HepG2 (cell line): Measurements from ENCODE around the gene LAMA5. TPM values are rescaled to one million over a fixed set of nuclear protein-coding genes. Genes with fewer than 3 reads are reported as not detected.
A peak's percentile ranks its signal among the peaks of the same experiment; 100 is the strongest.

ENCODE experiments used
- ELF4 ChIP-seq: sonication (generic); formaldehyde crosslinking; IDR thresholded peaks from 2 replicates; pipeline ENCODE4 v1.5.0; 2020; ENCODE audit warnings: missing genetic modification reagents, mild to moderate bottlenecking, moderate library complexity, borderline replicate concordance
- GABPA ChIP-seq, 2 experiments: IDR thresholded peaks; 2 replicates each; pipeline ENCODE4 v1.6.1; 2011 to 2016; ENCODE audit warnings: low read depth in 2 of 2, low read length in 1 of 2, missing biosample characterization in 1 of 2, missing genetic modification characterization in 1 of 2
- HMG20B ChIP-seq: conservative IDR thresholded peaks from 2 replicates; pipeline ENCODE4 v1.6.1; 2016; ENCODE audit warnings: missing genetic modification reagents, missing compliant biosample characterization
- HOXA3 ChIP-seq: sonication (generic); formaldehyde crosslinking; IDR thresholded peaks from 2 replicates; pipeline ENCODE4 v1.5.0; 2020; ENCODE audit warnings: missing genetic modification reagents
- SRSF9 ChIP-seq: fragments of 200-400 bp; formaldehyde crosslinking; IDR thresholded peaks from 2 replicates; pipeline ENCODE4 v1.6.1; 2018; ENCODE audit warnings: borderline replicate concordance, mild to moderate bottlenecking, low read depth, low read length; ENCODE audit not compliant: insufficient read depth, poor library complexity, severe bottlenecking
- TOPORS ChIP-seq: sonication (generic); formaldehyde crosslinking; IDR thresholded peaks from 2 replicates; pipeline ENCODE4 v1.8.0; 2023; ENCODE audit warnings: mild to moderate bottlenecking, missing genetic modification reagents
- ZBTB42 ChIP-seq: sonication (generic); formaldehyde crosslinking; IDR thresholded peaks from 2 replicates; pipeline ENCODE4 v1.5.0; 2020; ENCODE audit warnings: mild to moderate bottlenecking, missing genetic modification reagents
- polyA plus RNA-seq, 8 experiments: library from polyadenylated mRNA; depleted of rRNA in 3 of 8; stranded (reverse) in 7 of 8; unstranded in 1 of 8; fragments of >200 nt; fragmentation: Illumina TruSeq in 4 of 8; extraction: Trizol in 4 of 8; gene quantifications; 2 replicates each; pipeline versions ENCODE4 v1.2.1 to v1.2.3, GENCODE V29; 2011 to 2016; ENCODE audit warnings: low read depth in 4 of 8, missing spikeins in 1 of 8, mixed read lengths in 1 of 8; ENCODE audit not compliant: insufficient read depth in 1 of 8
- total RNA-seq, 5 experiments: library from RNA; depleted of rRNA; stranded (reverse); fragments of >200 nt; fragmentation: Illumina TruSeq; extraction: Trizol; gene quantifications; 2 replicates each; pipeline ENCODE4 v1.2.3, GENCODE V29; 2016; ENCODE audit warnings: low read depth in 1 of 5
- TF ChIP-seq, protein P1 (sequence below), 2 experiments: fragments of 450-650 bp in 1 of 2; sonication (generic) in 1 of 2; formaldehyde crosslinking in 1 of 2; IDR thresholded peaks; 2 replicates each; pipeline versions ENCODE4 v1.6.1 to v1.8.0; 2016 to 2022; ENCODE audit warnings: antibody characterized with exemption in 1 of 2, mild to moderate bottlenecking in 1 of 2, missing genetic modification reagents in 1 of 2
- TF ChIP-seq, protein P2 (sequence below): sonication (generic); formaldehyde crosslinking; IDR thresholded peaks from 2 replicates; pipeline ENCODE4 v1.4.0; 2020; ENCODE audit warnings: mild to moderate bottlenecking, missing genetic modification reagents
- TF ChIP-seq, protein P3 (sequence below): sonication (generic); formaldehyde crosslinking; IDR thresholded peaks from 2 replicates; pipeline ENCODE4 v1.8.0; 2022; ENCODE audit warnings: mild to moderate bottlenecking, missing genetic modification reagents
- TF ChIP-seq, protein P4 (sequence below): sonication (generic); formaldehyde crosslinking; IDR thresholded peaks from 2 replicates; pipeline ENCODE4 v1.4.0; 2020; ENCODE audit warnings: missing genetic modification reagents, borderline replicate concordance

The LAMA5 gene
- total and polyA plus RNA-seq, 2 of the 13 experiments (the other 11 are each of a cell fraction or from before 2014, with no cell fraction given), result 21.0 to 44.7 TPM

DNA sequence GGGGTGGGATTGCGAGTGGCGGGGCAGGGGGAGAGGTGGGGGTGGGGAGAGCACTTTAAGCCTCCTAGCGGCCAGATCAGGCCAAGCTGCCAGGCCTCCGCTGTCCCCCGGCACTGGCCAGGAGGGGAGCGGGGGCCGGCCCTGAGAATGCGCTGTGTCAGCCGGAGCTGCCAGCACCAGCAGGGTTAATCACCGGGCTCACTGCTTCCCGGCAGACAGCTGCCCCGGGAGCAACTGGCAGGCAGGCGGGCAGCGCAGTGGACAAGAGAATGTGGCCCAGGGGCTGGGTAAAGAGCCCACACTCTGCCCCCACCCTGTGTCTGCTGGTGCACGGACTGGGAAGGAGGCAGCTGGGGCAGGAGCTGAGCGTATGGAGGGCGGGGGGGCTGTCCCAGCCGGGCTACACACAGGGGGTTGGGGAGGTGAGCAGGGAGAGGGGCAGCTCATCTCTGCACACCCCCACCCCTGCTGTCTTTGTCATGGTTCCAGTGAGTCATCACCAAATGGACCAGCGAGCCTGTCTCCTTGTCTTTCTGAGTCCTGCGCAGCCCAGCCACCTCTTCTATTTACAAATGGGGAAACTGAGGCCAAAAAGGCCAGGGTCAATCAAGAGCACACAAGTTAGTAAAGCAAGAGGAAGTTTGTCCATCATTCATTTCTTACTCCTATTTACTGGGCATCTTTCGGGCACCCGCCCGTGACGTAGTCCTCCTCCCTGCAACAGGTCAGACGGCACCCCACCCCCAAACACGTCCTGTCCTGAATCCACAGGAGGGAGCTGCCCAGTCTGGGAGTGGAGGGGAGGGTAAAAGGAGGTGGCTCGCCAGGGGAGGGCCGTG lies 2.1 kb upstream of the LAMA5 start (continued):
- TF ChIP-seq, protein P1, sequence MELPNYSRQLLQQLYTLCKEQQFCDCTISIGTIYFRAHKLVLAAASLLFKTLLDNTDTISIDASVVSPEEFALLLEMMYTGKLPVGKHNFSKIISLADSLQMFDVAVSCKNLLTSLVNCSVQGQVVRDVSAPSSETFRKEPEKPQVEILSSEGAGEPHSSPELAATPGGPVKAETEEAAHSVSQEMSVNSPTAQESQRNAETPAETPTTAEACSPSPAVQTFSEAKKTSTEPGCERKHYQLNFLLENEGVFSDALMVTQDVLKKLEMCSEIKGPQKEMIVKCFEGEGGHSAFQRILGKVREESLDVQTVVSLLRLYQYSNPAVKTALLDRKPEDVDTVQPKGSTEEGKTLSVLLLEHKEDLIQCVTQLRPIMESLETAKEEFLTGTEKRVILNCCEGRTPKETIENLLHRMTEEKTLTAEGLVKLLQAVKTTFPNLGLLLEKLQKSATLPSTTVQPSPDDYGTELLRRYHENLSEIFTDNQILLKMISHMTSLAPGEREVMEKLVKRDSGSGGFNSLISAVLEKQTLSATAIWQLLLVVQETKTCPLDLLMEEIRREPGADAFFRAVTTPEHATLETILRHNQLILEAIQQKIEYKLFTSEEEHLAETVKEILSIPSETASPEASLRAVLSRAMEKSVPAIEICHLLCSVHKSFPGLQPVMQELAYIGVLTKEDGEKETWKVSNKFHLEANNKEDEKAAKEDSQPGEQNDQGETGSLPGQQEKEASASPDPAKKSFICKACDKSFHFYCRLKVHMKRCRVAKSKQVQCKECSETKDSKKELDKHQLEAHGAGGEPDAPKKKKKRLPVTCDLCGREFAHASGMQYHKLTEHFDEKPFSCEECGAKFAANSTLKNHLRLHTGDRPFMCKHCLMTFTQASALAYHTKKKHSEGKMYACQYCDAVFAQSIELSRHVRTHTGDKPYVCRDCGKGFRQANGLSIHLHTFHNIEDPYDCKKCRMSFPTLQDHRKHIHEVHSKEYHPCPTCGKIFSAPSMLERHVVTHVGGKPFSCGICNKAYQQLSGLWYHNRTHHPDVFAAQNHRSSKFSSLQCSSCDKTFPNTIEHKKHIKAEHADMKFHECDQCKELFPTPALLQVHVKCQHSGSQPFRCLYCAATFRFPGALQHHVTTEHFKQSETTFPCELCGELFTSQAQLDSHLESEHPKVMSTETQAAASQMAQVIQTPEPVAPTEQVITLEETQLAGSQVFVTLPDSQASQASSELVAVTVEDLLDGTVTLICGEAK (IDR thresholded peaks at IDR 0.05), result no peak
- TF ChIP-seq, protein P1 (CRISPR knock-in tag; IDR thresholded peaks at IDR 0.05), result no peak
- no peak for TF ChIP-seq HMG20B (CRISPR knock-in tag)
- TF ChIP-seq, protein P2, sequence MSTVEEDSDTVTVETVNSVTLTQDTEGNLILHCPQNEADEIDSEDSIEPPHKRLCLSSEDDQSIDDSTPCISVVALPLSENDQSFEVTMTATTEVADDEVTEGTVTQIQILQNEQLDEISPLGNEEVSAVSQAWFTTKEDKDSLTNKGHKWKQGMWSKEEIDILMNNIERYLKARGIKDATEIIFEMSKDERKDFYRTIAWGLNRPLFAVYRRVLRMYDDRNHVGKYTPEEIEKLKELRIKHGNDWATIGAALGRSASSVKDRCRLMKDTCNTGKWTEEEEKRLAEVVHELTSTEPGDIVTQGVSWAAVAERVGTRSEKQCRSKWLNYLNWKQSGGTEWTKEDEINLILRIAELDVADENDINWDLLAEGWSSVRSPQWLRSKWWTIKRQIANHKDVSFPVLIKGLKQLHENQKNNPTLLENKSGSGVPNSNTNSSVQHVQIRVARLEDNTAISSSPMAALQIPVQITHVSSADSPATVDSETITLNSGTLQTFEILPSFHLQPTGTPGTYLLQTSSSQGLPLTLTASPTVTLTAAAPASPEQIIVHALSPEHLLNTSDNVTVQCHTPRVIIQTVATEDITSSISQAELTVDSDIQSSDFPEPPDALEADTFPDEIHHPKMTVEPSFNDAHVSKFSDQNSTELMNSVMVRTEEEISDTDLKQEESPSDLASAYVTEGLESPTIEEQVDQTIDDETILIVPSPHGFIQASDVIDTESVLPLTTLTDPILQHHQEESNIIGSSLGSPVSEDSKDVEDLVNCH, result no peak
- TF ChIP-seq, protein P3, sequence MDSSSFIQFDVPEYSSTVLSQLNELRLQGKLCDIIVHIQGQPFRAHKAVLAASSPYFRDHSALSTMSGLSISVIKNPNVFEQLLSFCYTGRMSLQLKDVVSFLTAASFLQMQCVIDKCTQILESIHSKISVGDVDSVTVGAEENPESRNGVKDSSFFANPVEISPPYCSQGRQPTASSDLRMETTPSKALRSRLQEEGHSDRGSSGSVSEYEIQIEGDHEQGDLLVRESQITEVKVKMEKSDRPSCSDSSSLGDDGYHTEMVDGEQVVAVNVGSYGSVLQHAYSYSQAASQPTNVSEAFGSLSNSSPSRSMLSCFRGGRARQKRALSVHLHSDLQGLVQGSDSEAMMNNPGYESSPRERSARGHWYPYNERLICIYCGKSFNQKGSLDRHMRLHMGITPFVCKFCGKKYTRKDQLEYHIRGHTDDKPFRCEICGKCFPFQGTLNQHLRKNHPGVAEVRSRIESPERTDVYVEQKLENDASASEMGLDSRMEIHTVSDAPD (CRISPR knock-in tag), result no peak; the same call in 1 of the 2 replicates
- TF ChIP-seq ZBTB42, result 0 out of 2 replicates have a peak, but pooled peaks have one; percentile 14
- no peak for TF ChIP-seq TOPORS (CRISPR knock-in tag)
- TF ChIP-seq, protein P4, sequence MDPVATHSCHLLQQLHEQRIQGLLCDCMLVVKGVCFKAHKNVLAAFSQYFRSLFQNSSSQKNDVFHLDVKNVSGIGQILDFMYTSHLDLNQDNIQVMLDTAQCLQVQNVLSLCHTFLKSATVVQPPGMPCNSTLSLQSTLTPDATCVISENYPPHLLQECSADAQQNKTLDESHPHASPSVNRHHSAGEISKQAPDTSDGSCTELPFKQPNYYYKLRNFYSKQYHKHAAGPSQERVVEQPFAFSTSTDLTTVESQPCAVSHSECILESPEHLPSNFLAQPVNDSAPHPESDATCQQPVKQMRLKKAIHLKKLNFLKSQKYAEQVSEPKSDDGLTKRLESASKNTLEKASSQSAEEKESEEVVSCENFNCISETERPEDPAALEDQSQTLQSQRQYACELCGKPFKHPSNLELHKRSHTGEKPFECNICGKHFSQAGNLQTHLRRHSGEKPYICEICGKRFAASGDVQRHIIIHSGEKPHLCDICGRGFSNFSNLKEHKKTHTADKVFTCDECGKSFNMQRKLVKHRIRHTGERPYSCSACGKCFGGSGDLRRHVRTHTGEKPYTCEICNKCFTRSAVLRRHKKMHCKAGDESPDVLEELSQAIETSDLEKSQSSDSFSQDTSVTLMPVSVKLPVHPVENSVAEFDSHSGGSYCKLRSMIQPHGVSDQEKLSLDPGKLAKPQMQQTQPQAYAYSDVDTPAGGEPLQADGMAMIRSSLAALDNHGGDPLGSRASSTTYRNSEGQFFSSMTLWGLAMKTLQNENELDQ, result peak; percentile 68; the same call in 1 of the 2 replicates
- TF ChIP-seq SRSF9, result no peak
- no peak for TF ChIP-seq GABPA (IDR thresholded peaks at IDR 0.05; ENCODE audit: low read depth, low read length)
- no peak for TF ChIP-seq GABPA (CRISPR knock-in tag; IDR thresholded peaks at IDR 0.05; ENCODE audit: low read depth)
- TF ChIP-seq HOXA3 (CRISPR knock-in tag), result no peak; the same call in 1 of the 2 replicates
- TF ChIP-seq ELF4 (CRISPR knock-in tag), result no peak
